Suprapubic skin (tissue), 3 donors: ENCODE measurements around the gene SMCO2.

Source experiments
- EP300 ChIP-seq: sonication (generic); formaldehyde crosslinking; IDR thresholded peaks from one replicate; pipeline ENCODE4 v1.6.1; 2017; ENCODE audit warnings: antibody characterized with exemption
- POLR2A ChIP-seq, 2 donors: fragments of 450-650 bp; IDR thresholded peaks; one replicate each; pipeline ENCODE4 v1.6.1; 2017; ENCODE audit warnings: antibody characterized with exemption in 2 of 2, mild to moderate bottlenecking in 2 of 2, moderate library complexity in 2 of 2
- TF ChIP-seq, protein P1 (sequence below), 2 donors: fragments of 200-600 bp in 1 of 2; fragments of 450-650 bp in 1 of 2; sonication (generic) in 1 of 2; IDR thresholded peaks; one replicate each; pipeline ENCODE4 v1.5.1; 2016 to 2019; ENCODE audit warnings: antibody characterized with exemption in 2 of 2, mild to moderate bottlenecking in 1 of 2, moderate library complexity in 1 of 2

- TF ChIP-seq POLR2A (IDR thresholded peaks at IDR 0.05) = no peak
- TF ChIP-seq, protein P1, sequence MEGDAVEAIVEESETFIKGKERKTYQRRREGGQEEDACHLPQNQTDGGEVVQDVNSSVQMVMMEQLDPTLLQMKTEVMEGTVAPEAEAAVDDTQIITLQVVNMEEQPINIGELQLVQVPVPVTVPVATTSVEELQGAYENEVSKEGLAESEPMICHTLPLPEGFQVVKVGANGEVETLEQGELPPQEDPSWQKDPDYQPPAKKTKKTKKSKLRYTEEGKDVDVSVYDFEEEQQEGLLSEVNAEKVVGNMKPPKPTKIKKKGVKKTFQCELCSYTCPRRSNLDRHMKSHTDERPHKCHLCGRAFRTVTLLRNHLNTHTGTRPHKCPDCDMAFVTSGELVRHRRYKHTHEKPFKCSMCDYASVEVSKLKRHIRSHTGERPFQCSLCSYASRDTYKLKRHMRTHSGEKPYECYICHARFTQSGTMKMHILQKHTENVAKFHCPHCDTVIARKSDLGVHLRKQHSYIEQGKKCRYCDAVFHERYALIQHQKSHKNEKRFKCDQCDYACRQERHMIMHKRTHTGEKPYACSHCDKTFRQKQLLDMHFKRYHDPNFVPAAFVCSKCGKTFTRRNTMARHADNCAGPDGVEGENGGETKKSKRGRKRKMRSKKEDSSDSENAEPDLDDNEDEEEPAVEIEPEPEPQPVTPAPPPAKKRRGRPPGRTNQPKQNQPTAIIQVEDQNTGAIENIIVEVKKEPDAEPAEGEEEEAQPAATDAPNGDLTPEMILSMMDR (IDR thresholded peaks at IDR 0.05) = no peak
- TF ChIP-seq EP300 = no peak
Observed at GRCh38 chr12:27453421-27453820, 6.9 kb downstream of the SMCO2 start.
